Breast epithelium (tissue), 4 donors: Measurements from ENCODE around the gene DGKQ. TPM values are rescaled to one million over a fixed set of nuclear protein-coding genes. Genes with fewer than 3 reads are reported as not detected.
"Not testable (repeated sequence)": the region's sequence is repeated elsewhere in the genome, so short reads cannot be mapped to it uniquely, and the experiment has no call there.

Experiments used
- DNase-seq, 2 donors: peaks; one replicate each; pipeline ENCODE4 v3.0.0-alpha.2; 2019; ENCODE audit warnings: low spot score in 2 of 2
- H3K27ac ChIP-seq, 2 donors: fragments of 200-600 bp; sonication (generic) in 1 of 2; one replicate each; pipeline ENCODE4 v1.5.1; 2016 to 2019; ENCODE audit warnings: mild to moderate bottlenecking in 1 of 2
- H3K27me3 ChIP-seq, 2 donors: fragments of 200-600 bp; sonication (generic) in 1 of 2; one replicate each; pipeline versions ENCODE4 v1.5.1 to v1.6.0; 2017 to 2019; ENCODE audit warnings: control low read depth in 1 of 2, mild to moderate bottlenecking in 1 of 2
- H3K36me3 ChIP-seq: fragments of 200-600 bp; one replicate; pipeline ENCODE4 v1.5.1; 2019
- H3K4me1 ChIP-seq, 2 donors: fragments of 200-600 bp; sonication (generic); one replicate each; pipeline ENCODE4 v1.5.1; 2016 to 2019; ENCODE audit warnings: control low read depth in 1 of 2
- H3K4me3 ChIP-seq, 3 donors: fragments of 200-600 bp; sonication (generic); 1 replicate in 2 of 3; 2 replicates in 1 of 3; pipeline ENCODE4 v1.5.1; 2016 to 2019; ENCODE audit warnings: mild to moderate bottlenecking in 3 of 3, moderate library complexity in 2 of 3
- H3K9me3 ChIP-seq, 2 donors: fragments of 200-600 bp; sonication (generic) in 1 of 2; one replicate each; pipeline ENCODE4 v1.5.1; 2016 to 2019; ENCODE audit warnings: control low read depth in 1 of 2
- POLR2A ChIP-seq: fragments of 450-650 bp; IDR thresholded peaks from one replicate; pipeline ENCODE4 v1.6.1; 2016; ENCODE audit warnings: antibody characterized with exemption, mild to moderate bottlenecking, moderate library complexity
- POLR2AphosphoS5 ChIP-seq, 3 donors: sonication (generic); formaldehyde crosslinking; IDR thresholded peaks; one replicate each; pipeline ENCODE4 v1.6.1; 2017; ENCODE audit warnings: antibody characterized with exemption in 3 of 3
- intact Hi-C: fragments of 100-400 bp; cut with DNase I; formaldehyde crosslinking; loops from one replicate; pipeline ENCODE4 v1.15.1; 2023; ENCODE audit warnings: low total_unique reads
- total RNA-seq, 3 donors: library from RNA; depleted of rRNA; stranded (reverse); fragments of >200 nt; gene quantifications; one replicate each; pipeline ENCODE4 v1.1.0, GENCODE V29; 2016
- TF ChIP-seq, protein P1 (sequence below), 3 donors: fragments of 450-650 bp; IDR thresholded peaks; one replicate each; pipeline ENCODE4 v1.5.1; 2016 to 2017; ENCODE audit warnings: antibody characterized with exemption in 3 of 3, mild to moderate bottlenecking in 3 of 3, moderate library complexity in 3 of 3

Gene DGKQ
- total RNA-seq, 3 donors from 2014 or later, result 5.3 to 9.4 (median 8.8) TPM

DNA sequence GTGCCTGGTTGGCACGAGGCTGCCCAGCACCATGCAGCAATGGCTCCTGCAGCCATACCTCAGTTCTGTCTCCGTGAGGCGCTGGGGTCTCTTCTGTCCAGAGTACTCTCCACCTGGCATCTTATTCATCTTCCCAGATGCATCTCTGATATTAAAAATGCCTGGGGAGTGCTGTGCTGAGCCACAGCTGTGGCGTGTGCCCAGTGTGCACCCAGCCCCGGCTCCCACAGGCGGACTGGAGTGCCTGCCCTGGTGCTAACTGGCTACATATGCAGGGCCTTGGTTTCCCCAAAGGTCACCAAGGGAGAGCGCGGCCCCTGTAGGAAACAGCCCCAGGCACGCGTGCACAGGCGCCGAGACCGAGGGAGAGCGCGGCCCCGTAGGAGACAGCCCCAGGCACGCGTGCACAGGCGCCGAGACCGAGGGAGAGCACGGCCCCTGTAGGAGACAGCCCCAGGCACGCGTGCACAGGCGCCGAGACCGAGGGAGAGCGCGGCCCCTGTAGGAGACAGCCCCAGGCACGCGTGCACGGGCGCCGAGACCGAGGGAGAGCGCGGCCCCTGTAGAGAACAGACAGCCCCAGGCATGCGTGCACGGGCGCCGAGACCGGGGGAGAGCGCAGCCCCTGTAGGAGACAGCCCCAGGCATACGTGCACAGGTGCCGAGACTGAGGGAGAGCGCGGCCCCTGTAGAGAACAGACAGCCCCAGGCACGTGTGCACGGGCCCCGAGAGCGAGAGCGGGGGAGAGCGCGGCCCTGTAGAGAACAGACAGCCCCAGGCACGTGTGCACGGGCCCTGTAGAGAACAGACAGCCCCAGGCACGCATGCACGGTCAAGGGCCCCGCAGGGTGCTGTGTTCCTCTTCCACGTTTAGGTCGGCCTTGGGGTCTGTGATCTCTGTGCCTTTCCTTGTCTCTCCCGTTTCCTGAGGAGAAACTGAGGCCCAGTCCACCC lies 26.6 kb downstream of the DGKQ start:
- H3K27me3 ChIP-seq, result no peaks in the 10 kb centered on the region
- H3K4me1 ChIP-seq, result no peaks in the 10 kb centered on the region
- H3K4me3 ChIP-seq, result no peak overlapping the region
- DNase-seq, result no peak
- H3K36me3 ChIP-seq, result no peaks in the 10 kb centered on the region
- no peak overlapping the region for H3K27ac ChIP-seq
- TF ChIP-seq, protein P1, sequence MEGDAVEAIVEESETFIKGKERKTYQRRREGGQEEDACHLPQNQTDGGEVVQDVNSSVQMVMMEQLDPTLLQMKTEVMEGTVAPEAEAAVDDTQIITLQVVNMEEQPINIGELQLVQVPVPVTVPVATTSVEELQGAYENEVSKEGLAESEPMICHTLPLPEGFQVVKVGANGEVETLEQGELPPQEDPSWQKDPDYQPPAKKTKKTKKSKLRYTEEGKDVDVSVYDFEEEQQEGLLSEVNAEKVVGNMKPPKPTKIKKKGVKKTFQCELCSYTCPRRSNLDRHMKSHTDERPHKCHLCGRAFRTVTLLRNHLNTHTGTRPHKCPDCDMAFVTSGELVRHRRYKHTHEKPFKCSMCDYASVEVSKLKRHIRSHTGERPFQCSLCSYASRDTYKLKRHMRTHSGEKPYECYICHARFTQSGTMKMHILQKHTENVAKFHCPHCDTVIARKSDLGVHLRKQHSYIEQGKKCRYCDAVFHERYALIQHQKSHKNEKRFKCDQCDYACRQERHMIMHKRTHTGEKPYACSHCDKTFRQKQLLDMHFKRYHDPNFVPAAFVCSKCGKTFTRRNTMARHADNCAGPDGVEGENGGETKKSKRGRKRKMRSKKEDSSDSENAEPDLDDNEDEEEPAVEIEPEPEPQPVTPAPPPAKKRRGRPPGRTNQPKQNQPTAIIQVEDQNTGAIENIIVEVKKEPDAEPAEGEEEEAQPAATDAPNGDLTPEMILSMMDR (IDR thresholded peaks at IDR 0.05), result no peak
- TF ChIP-seq POLR2A (no peak), POLR2AphosphoS5 (IDR thresholded peaks at IDR 0.05) (no peak)
- intact Hi-C loops, result no loop called here
- no peaks in the 10 kb centered on the region for H3K9me3 ChIP-seq

DNA sequence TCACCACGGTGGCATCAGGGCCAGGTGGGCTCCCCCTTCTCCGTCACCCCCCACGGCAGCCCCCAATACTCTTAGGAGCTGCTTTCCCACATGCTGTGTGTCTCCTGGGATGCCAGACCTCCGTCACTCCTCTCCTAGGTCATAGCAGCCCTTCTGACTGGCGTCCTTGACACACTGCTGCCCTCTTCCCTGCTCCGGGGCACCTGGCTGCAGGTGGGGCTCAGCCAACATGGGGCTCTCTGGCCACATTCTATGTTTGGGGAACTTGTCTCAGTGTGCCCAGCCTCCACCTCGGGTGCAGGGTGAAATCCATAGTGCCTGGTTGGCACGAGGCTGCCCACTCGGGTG lies 27.3 kb downstream of the DGKQ start:
- DNase-seq, result no peak
- H3K27ac ChIP-seq, result no peak overlapping the region
- no peaks in the 10 kb centered on the region for H3K36me3 ChIP-seq
- H3K4me1 ChIP-seq, result no peaks in the 10 kb centered on the region
- H3K27me3 ChIP-seq, result no peaks in the 10 kb centered on the region
- TF ChIP-seq POLR2A (no peak), POLR2AphosphoS5 (IDR thresholded peaks at IDR 0.05) (no peak)
- TF ChIP-seq, protein P1 (IDR thresholded peaks at IDR 0.05), result no peak
- no peak overlapping the region for H3K4me3 ChIP-seq
- no peaks in the 10 kb centered on the region for H3K9me3 ChIP-seq
- intact Hi-C loops, result no loop called here

DNA sequence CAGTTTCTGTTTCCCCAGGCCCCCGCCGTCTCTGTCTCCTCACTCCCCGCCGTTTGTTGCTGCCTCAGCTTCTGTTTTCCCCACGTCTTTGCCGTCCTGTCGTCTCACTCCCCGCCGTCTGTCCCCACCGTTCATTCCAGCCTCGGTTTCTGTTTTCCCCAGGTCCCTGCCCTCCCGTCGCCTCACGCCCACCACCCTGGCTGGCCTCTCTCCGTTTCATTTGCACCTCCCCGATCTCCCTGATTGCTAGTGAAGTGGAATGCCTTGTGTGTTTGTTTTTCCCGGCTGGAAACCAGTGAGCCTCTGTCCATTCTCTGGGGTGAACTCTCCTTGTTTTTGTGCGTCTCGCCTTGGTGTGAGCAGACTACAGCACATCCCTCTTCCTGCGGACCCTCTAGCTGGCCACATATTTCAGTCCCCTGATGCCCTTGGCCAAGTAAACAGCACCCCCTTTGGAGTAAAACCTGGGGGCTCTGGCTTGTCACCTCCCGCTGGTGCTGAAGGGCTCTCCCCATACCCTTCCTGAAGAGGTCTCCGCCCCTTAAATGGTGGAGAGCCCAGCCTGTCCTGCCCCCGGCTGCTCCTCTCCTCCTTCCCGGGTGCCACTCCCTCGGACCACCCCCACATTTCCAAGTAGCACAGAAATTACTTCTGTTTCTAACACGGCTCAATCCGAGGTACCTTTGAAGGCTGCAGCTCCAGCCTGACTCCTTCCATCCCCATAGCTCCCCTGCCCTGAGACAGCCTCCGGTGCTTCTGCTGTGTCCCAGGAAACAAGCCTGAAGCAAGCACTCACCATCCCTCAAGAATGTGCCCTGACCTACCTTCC lies 27.9 kb downstream of the DGKQ start:
- H3K27ac ChIP-seq, result no peak overlapping the region
- intact Hi-C loops, result no loop called here
- H3K36me3 ChIP-seq, result no peaks in the 10 kb centered on the region
- H3K4me1 ChIP-seq, result no peaks in the 10 kb centered on the region
- peak overlapping the region in 1 of 3 donors; percentile 33 for H3K4me3 ChIP-seq
- no peaks in the 10 kb centered on the region for H3K9me3 ChIP-seq
- DNase-seq, result no peak
- no peak for TF ChIP-seq POLR2AphosphoS5 (IDR thresholded peaks at IDR 0.05)
- no peak for TF ChIP-seq POLR2A
- TF ChIP-seq, protein P1 (IDR thresholded peaks at IDR 0.05), result no peak
- no peaks in the 10 kb centered on the region for H3K27me3 ChIP-seq

DNA sequence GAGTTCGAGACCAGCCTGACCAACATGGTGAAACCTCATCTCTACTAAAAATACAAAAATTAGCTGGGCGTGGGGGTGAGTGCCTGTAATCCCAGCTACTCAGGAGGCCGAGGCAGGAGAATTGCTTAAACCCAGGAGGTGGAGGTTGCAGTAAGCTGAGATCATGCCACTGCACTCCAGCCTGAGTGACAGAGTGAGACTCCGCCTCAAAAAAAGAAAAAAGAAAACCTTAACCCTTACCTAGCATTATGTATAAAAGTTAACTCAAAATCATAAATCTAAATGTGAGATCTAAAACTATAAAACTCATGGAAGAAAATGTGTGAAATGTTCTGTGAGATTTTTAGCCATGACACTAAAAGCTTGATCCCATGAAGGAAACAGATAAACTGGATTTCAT lies 33.9 kb downstream of the DGKQ start:
- not testable (repeated sequence) for H3K27me3 ChIP-seq, H3K9me3 ChIP-seq, H3K4me3 ChIP-seq, H3K4me1 ChIP-seq, H3K27ac ChIP-seq, DNase-seq, H3K36me3 ChIP-seq
- intact Hi-C loops, result loop anchor here (5.0 kb wide), 2 partner anchors 823 to 1028 kb away; no protein-coding TSS in a partner anchor

DNA sequence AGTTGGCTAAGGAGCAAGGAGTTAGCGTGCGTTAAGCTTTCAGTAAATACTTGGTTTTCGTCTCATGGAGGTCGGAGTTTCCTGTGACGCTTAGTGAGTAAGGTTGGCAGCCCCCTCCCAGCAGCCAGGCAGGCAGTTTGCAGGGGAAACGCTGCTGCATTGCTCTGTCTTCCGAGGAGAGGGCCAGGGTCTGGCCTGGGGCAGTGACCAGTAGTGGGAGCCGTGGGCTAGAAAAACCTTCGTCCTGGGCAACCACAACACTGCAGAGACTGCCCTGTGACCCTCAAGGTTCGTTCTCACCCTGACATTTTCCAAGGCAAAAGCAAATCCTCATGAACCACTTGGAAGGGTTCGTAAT lies 40.7 kb downstream of the DGKQ start:
- peak overlapping the region; percentile 82 to 99 (median 96) for H3K4me3 ChIP-seq
- no peaks in the 10 kb centered on the region for H3K27me3 ChIP-seq
- H3K36me3 ChIP-seq, result no peaks in the 10 kb centered on the region
- H3K4me1 ChIP-seq, result peaks cover 3 to 13% of the 10 kb centered on the region in 2 donors
- H3K27ac ChIP-seq, result peak overlapping the region; percentile 89 to 90
- intact Hi-C loops, result no loop called here
- DNase-seq, result no peak
- H3K9me3 ChIP-seq, result no peaks in the 10 kb centered on the region
- TF ChIP-seq POLR2AphosphoS5 (IDR thresholded peaks at IDR 0.05) (no peak), POLR2A (no peak)
- TF ChIP-seq, protein P1 (IDR thresholded peaks at IDR 0.05), result no peak
